ENCODE data around the gene CHM. TPM values are rescaled to one million over a fixed set of nuclear protein-coding genes. Genes with fewer than 3 reads are reported as not detected.

Gene CHM
- total and polyA plus RNA-seq, 10 of the 15 experiments (the other 5 are each of a cell fraction or from before 2014, with no cell fraction given): 4.8 to 19.0 (median 8.0) TPM

- POLR2A ChIA-PET: no interaction called here
- intact Hi-C loops (cut with micrococcal nuclease; ENCODE audit: unreplicated experiment): no loop called here
- no peak overlapping the region for H2AFZ ChIP-seq (ENCODE audit: control insufficient read depth, low read depth, low read length)
- H3K4me1 ChIP-seq (ENCODE audit: control insufficient read depth, insufficient read depth, low read length): no peaks in the 10 kb centered on the region
- H4K20me1 ChIP-seq (ENCODE audit: control insufficient read depth, insufficient read depth): no peaks in the 10 kb centered on the region
- CTCF ChIA-PET: no interaction called here
- H3K4me3 ChIP-seq: no peak overlapping the region
- no peak for FAIRE-seq
- H3K9ac ChIP-seq (ENCODE audit: control insufficient read depth, insufficient read depth, low read length): no peak overlapping the region
- H3K9me3 ChIP-seq (replicated peaks; ENCODE audit: control insufficient read depth, insufficient read depth, low read length): no peaks in the 10 kb centered on the region
- DNase-seq (ENCODE audit: low read depth, low spot score): no peak
- no peaks in the 10 kb centered on the region for H3K79me2 ChIP-seq (ENCODE audit: control insufficient read depth, insufficient read depth, low read length)
- in situ Hi-C loops (cut with MboI): no loop called here
- RAD21 ChIA-PET (ENCODE audit: unreplicated experiment): no interaction called here
- TF ChIP-seq ZNF274 (IDR thresholded peaks at IDR 0.05; ENCODE audit: insufficient read depth, insufficient read length): no peak
- TF ChIP-seq EGR1 (IDR thresholded peaks at IDR 0.05; ENCODE audit: borderline replicate concordance in 1 of 2, low read depth in 2 of 2, low read length in 2 of 2): no peak
- no peak for TF ChIP-seq PML (IDR thresholded peaks at IDR 0.05; ENCODE audit: low read length)
- TF ChIP-seq BMI1 (IDR thresholded peaks at IDR 0.05; ENCODE audit: borderline replicate concordance): no peak
- TF ChIP-seq SMAD5 (IDR thresholded peaks at IDR 0.05; ENCODE audit: low read depth): no peak
- no peak for TF ChIP-seq NR2F1 (conservative IDR thresholded peaks at IDR 0.05)
- BruUV-seq (replicated peaks): no TSS peak
- SMC1A ChIA-PET (ENCODE audit: uncharacterized antibody, unreplicated experiment): no interaction called here
- no peak overlapping the region for H3K27ac ChIP-seq (ENCODE audit: control insufficient read depth, insufficient read depth)
- no peaks in the 10 kb centered on the region for H3K36me3 ChIP-seq (ENCODE audit: control insufficient read depth in 2 of 2, insufficient read depth in 2 of 2, low read length in 1 of 2)
- no peak for ATAC-seq
- H3K4me2 ChIP-seq (ENCODE audit: control insufficient read depth, insufficient read depth): no peak overlapping the region
- H3K27me3 ChIP-seq (replicated peaks in 1 of 2; ENCODE audit: control insufficient read depth in 2 of 2, insufficient read depth in 2 of 2, low read length in 1 of 2): no peaks in the 10 kb centered on the region
These were observed 50.8 kb downstream of the CHM start for GRCh38 chrX:85996555-85996954.

GRCh38 chrX:85995641-85996040 lies 51.7 kb downstream of the CHM start:
- RAD21 ChIA-PET (ENCODE audit: unreplicated experiment): no interaction called here
- WGBS (ENCODE audit: insufficient coverage, insufficient replicate concordance, low lambda C conversion rate, missing lambda C conversion rate): 47% methylated on average over 1 of the region's 1 CpG
- ATAC-seq (no peak), FAIRE-seq (no peak), DNase-seq (ENCODE audit: low read depth, low spot score) (no peak)
- H3K9ac ChIP-seq (ENCODE audit: control insufficient read depth, insufficient read depth, low read length): no peak overlapping the region
- SMC1A ChIA-PET (ENCODE audit: uncharacterized antibody, unreplicated experiment): interaction anchor here (1.1 kb wide), 1 partner anchor 171 kb away, joined by 3 read pairs; no protein-coding TSS in a partner anchor
- H3K9me3 ChIP-seq (replicated peaks; ENCODE audit: control insufficient read depth, insufficient read depth, low read length): no peaks in the 10 kb centered on the region
- intact Hi-C loops (cut with micrococcal nuclease; ENCODE audit: unreplicated experiment): no loop called here
- in situ Hi-C loops (cut with MboI): no loop called here
- H3K36me3 ChIP-seq (ENCODE audit: control insufficient read depth in 2 of 2, insufficient read depth in 2 of 2, low read length in 1 of 2): no peaks in the 10 kb centered on the region
- no TSS peak for BruUV-seq (replicated peaks)
- POLR2A ChIA-PET: no interaction called here
- no peak overlapping the region for H3K4me2 ChIP-seq (ENCODE audit: control insufficient read depth, insufficient read depth)
- H3K79me2 ChIP-seq (ENCODE audit: control insufficient read depth, insufficient read depth, low read length): no peaks in the 10 kb centered on the region
- no peaks in the 10 kb centered on the region for H4K20me1 ChIP-seq (ENCODE audit: control insufficient read depth, insufficient read depth)
- H3K4me1 ChIP-seq (ENCODE audit: control insufficient read depth, insufficient read depth, low read length): no peaks in the 10 kb centered on the region
- H2AFZ ChIP-seq (ENCODE audit: control insufficient read depth, low read depth, low read length): no peak overlapping the region
- CTCF ChIA-PET: no interaction called here
- no peak overlapping the region for H3K4me3 ChIP-seq
- H3K27ac ChIP-seq (ENCODE audit: control insufficient read depth, insufficient read depth): no peak overlapping the region
- H3K27me3 ChIP-seq (replicated peaks in 1 of 2; ENCODE audit: control insufficient read depth in 2 of 2, insufficient read depth in 2 of 2, low read length in 1 of 2): no peaks in the 10 kb centered on the region
- TF ChIP-seq KLF5 (IDR thresholded peaks at IDR 0.05; ENCODE audit: partially characterized antibody) (no peak), RB1 (IDR thresholded peaks at IDR 0.05; ENCODE audit: borderline replicate concordance) (no peak), CHD2 (IDR thresholded peaks at IDR 0.05; ENCODE audit: borderline replicate concordance, low read depth, low read length) (no peak), NFYB (IDR thresholded peaks at IDR 0.05; ENCODE audit: insufficient read depth, low read depth, low read length) (no peak), EED (IDR thresholded peaks at IDR 0.05; ENCODE audit: low read depth) (no peak), ZBED1 (IDR thresholded peaks at IDR 0.05; ENCODE audit: borderline replicate concordance) (no peak), MTA3 (IDR thresholded peaks at IDR 0.05; ENCODE audit: borderline replicate concordance, low read length) (no peak), MLLT1 (IDR thresholded peaks at IDR 0.05) (no peak)
- TF ChIP-seq, protein P1, sequence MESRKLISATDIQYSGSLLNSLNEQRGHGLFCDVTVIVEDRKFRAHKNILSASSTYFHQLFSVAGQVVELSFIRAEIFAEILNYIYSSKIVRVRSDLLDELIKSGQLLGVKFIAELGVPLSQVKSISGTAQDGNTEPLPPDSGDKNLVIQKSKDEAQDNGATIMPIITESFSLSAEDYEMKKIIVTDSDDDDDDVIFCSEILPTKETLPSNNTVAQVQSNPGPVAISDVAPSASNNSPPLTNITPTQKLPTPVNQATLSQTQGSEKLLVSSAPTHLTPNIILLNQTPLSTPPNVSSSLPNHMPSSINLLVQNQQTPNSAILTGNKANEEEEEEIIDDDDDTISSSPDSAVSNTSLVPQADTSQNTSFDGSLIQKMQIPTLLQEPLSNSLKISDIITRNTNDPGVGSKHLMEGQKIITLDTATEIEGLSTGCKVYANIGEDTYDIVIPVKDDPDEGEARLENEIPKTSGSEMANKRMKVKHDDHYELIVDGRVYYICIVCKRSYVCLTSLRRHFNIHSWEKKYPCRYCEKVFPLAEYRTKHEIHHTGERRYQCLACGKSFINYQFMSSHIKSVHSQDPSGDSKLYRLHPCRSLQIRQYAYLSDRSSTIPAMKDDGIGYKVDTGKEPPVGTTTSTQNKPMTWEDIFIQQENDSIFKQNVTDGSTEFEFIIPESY (IDR thresholded peaks at IDR 0.05): no peak
